Activated CD8-positive, alpha-beta memory T cell treated with anti-CD3 and anti-CD28 coated beads, Interleukin-2, amount 50 U/mL, for 1 hour (primary cell): ENCODE results near the gene HOMER1.
"Not testable (repeated sequence)": the region's sequence is repeated elsewhere in the genome, so short reads cannot be mapped to it uniquely, and the experiment has no call there.

Experiments used
- DNase-seq: peaks from one replicate; pipeline ENCODE4 v3.0.0-alpha.2; 2020; ENCODE audit errors: extremely low read depth

Gene HOMER1

DNA sequence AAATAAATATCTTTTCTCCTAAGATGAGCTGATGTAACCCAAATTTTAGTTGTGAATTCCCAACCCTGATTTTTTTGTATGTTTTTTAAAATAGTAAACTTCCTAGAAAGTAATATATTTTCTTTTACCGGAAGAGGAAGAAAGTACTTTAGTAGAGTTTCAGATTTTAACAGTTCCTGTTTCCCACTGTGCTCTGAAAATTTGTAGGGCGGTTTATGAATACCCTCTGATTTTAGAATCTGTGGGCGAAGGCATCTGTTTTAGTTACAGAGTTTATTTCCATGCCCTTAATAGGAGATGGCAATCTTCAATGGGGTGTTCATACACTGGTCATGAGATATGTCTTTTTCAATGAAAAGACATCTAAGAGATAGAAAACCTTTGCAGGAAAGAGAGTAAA lies 3.7 kb upstream of the HOMER1 start:
- DNase-seq, result no peak

GRCh38 chr5:79516986-79517385 lies 3.1 kb upstream of the HOMER1 start:
- no peak for DNase-seq

DNA sequence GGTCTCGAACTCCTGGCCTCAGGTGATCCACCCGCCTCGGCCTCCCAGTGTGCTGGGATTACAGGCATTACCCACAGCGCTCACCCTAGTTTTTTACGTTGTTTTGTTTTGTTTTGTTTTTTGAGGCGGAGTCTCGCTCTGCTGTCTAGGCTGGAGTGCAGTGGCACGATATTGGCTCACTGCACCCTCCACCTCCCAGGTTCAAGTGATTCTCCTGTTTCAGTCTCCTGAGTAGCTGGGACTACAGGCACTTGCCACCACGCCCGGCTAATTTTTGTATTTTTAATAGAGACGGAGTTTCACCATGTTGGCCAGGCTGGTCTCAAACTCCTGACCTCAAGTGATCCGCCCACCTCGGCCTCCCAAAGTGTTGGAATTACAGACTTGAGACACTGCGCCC lies 2.4 kb upstream of the HOMER1 start:
- DNase-seq, result not testable (repeated sequence)

DNA sequence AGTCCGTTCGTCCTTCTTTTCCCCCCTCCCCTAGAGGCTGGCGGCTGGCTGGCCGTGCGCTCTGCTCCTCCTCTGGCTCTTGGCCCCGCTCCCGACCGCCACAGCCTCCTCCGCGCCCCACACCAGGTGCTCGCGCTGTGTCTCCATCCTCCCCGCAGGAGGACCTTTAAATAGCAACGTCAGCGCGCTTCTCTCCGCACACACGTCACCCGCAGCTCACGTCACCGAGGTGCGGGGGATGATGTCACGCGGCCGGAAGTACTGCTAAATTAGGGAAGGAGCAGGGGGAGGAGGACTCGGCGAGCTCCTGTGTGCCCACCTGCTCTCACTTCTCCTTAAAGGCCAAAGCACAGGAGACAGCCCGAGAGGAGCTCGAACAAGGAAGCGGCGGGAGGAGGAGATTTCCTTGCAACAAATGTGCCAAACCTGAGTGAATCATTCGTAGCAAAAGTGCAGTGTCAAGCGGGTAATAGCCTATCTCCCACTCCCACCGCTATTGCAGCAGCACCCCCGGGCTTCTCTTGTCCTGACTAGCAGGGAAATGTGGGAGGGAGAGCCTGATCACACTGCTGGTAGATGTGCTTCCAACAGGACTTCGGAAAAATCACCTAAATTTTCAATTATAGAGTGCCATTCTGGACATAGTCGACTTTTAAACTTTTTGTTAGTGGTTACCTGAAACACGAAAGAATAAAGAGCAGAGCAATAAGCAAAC lies 614 bp upstream of the HOMER1 start:
- DNase-seq, result peak; percentile 90

DNA sequence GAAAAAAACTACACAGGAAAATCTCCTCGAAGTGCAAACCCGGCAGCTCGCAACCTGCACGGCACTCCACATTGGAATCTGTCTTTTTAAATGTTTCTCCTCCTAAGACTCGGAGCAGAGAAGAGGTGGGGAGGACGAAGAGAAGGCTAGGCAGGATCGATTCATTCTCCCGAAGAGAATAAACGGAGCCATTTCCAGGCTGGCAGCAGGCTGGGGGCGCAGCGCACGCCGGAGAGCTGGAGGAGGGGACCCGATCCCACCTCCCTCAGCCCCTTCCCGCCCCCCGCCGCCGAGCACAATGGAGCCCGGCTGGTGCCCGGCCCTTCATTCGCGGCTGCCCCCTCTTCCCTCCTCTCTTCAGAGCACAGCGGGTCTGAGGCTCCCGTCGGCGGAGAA lies 628 bp downstream of the HOMER1 start:
- peak; percentile 4 for DNase-seq

- no peak for DNase-seq
Observed at GRCh38 chr5:79512471-79513307, 1.2 kb downstream of the HOMER1 start.

DNA sequence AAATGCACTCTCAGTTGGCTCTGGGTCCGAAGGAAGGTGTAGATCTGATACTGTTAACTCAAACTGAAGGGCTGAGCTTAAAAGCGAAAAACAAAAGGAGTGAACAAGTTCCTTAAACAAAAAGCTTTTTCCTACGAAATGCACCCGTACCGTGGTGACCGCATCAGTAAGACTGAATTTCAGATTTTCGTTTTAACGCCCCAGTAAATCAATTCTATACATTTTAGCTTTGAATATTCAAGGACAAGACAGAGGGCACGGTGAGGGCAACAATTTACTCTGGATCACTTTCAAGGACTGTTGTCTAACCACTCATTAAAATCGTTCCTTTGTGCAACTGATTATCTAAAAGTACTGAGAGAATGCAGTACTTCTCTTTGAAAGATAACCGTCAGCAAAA lies 1.9 kb downstream of the HOMER1 start:
- DNase-seq, result no peak

- DNase-seq, result no peak
Observed at GRCh38 chr5:79510638-79511037, 3.3 kb downstream of the HOMER1 start.

DNA sequence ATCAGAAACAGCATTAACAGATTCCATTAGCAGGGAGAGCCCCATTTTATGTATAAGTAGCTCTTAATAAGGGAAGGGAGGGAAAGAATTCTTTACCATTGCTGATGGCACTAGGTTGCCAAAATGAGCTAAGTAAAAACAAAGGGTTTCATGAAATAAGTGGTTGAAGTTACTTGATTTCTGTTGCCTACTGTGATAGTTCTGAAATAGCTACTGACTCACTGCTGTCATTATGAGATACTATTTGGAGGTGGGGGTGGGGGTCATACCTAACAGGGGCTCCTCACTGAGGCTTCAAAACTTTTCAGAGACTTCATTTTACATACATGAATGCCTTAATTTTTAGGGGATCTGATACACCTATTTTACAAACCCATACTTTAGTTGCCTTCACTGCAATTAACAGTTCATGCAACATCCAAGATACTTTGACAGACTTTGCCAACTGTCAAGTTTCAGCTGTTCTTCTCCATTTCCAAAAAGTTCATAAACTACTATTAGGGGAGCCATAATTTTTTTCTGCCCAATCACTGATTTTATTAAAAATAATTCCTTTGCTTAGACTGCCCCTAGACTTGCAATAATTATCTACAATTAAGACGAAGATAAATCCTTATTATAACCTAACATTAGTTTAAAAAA lies 4.6 kb downstream of the HOMER1 start:
- no peak for DNase-seq

GRCh38 chr5:79508794-79509193 lies 5.1 kb downstream of the HOMER1 start:
- no peak for DNase-seq

- no peak for DNase-seq
Observed at GRCh38 chr5:79508354-79508753, 5.6 kb downstream of the HOMER1 start.

GRCh38 chr5:79507251-79508205 lies 6.4 kb downstream of the HOMER1 start:
- DNase-seq, result no peak

DNA sequence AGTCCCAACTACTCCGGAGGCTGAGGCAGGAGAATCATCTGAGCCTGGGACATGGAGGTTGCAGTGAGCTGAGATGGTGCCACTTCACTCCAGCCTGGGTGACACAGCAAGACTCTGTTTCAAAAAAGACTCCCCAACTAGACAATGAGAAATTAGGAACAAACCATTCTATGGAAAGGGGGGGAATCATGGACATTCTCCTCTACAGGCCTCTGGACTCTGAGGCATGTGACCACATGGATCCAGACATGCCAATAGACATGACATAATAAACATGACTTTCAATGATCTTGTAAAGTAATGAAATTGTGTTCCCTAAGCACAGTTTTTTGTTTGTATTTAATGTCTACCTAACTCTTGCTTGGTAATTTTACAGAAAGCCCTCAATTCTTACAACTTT lies 8.8 kb downstream of the HOMER1 start:
- no peak for DNase-seq

DNA sequence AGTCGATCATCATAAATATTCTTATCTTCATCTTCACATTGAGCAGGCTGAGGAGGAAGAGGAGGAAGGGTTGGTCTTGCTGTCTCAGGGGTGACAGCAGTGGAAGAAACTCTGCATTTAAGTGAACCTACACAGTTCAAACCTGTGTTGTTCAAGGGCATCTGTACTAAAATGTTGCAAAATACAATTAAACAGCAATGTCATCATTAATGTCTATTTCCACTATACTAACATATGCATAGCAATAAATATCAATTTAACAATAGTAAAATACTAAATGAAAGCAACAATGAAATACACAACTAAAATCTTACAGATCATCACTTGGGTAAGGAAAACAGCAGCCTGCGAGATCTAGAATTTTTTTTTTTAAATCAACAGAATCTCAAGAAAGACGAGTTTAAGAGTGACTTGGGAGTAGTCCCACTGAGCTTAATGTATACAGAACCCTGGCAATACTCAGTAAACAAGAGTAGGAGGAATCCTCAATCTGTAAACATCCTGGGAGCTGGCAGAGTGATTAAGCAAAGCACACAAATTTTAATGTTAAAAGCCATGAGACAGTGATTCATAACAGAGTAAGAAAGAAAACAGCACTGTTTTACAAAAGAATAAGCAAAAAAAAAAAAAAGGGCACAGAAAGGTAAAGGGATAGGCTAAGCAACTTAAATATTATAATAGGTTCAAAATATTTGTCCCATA lies 10.0 kb downstream of the HOMER1 start:
- no peak for DNase-seq

DNA sequence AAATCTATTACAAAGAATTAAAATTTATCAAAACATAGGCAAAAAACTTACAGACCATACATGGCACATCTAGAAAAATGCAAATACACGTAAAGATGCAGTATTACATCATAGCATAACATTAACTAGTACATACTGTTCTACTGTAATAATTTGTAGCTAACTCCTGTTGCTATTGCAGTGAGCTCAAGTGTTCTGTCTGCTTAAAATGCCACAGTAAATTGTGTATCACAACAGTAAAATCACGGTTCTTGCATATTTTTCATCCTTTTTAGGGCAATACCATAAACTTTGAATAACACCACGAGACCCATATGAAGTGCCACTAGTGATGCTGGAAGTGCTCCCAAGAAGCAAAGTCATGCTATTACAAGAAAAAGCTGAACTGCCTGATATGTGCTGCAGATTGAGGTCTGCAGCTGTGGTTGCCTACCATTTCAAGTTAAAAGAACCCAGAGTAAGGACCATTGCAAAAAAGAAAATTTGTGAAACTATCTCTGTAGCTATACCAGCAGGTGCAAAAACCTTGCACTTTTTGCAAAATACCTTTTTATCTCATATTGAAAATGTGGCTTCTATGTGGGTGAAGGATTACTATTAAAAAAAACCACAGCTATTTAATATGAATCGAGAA lies 14.2 kb downstream of the HOMER1 start:
- DNase-seq, result no peak

DNA sequence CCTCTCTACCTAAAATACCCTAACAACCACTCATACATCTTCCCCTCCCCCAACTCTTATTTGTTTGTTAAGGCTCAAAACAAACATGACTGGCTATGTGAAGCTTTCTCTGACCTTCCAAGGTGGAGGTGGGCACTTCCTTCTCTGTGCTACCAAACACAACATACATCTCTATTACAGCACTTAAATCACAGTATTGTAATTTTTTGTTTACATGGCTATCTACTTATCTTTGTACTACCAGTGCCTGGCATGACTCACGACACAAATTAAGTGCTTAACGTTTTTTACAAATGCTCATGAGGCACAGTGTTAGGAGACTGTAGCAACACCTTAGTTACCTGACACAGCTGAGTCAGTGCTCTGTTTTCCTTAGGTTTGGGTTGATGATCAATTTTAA lies 18.6 kb downstream of the HOMER1 start:
- no peak for DNase-seq

- no peak for DNase-seq
Observed at GRCh38 chr5:79493596-79494345, 20.2 kb downstream of the HOMER1 start.

DNA sequence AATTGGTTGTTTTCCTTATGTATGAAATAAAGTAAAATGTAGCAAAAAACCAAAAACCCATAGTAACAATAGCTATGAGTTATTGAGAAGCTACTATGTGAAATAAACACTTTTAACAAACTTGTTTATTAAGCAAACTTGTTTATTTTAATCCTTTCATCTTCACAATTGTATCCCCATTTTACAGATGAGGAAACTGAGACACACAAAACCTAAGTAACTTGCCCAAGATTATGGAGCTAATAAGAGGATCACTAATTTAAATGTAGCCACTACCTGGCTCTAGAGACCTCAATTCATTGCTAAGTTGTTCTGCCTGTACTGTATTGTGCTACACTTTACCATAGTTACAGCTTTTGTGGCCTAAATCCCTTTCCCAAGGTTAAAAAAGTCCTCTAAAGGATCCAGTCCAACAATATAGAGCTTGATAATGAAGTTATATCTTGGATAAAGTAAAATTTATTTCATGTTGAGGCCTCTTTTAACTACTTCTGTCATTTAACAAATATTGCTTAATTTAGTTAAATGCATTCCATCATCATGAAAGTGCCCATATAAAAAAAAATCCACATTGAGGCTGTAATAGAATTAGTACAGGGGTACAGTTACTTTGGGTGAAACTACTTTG lies 22.1 kb downstream of the HOMER1 start:
- no peak for DNase-seq

GRCh38 chr5:79490323-79490936 lies 23.5 kb downstream of the HOMER1 start:
- no peak for DNase-seq
